B cell (primary cell): Measurements from ENCODE around the gene NPTN. TPM values are rescaled to one million over a fixed set of nuclear protein-coding genes. Genes with fewer than 3 reads are reported as not detected.

Experiments used
- ATAC-seq: fragments of 200-7000 bp; cut with Tn5 transposase; one replicate; pipeline ENCODE4 v1.10.0; 2021; ENCODE audit warnings: low read depth, mild to moderate bottlenecking, moderate number of reproducible peaks, moderate library complexity
- CTCF ChIA-PET: fragments of 350-600 bp; sonication (Branson Sonifier 250); formaldehyde crosslinking; loops from one replicate; lab custom pipeline; 2021; ENCODE audit warnings: antibody characterized with exemption, inconsistent platforms; lab: Charles Lee
- POLR2A ChIA-PET: fragments of 350-600 bp; sonication (Branson Sonifier 250); formaldehyde crosslinking; loops from one replicate; lab custom pipeline; 2021; ENCODE audit warnings: antibody characterized with exemption; lab: Charles Lee
- DNase-seq: peaks from one replicate; pipeline ENCODE4 v3.0.0; 2013
- H2AFZ ChIP-seq: 2 replicates; pipeline ENCODE4 v1.6.1; 2012; ENCODE audit warnings: mild to moderate bottlenecking, low read depth, low read length; ENCODE audit not compliant: insufficient read depth, poor library complexity, severe bottlenecking
- H3K27ac ChIP-seq, 2 donors: 1 replicate in 1 of 2; 2 replicates in 1 of 2; pipeline ENCODE4 v1.5.1; 2012 to 2013; ENCODE audit warnings: low read length in 2 of 2, mild to moderate bottlenecking in 2 of 2, moderate library complexity in 1 of 2
- H3K27me3 ChIP-seq, 4 experiments: fragments of 200-600 bp in 1 of 4; sonication (generic) in 1 of 4; replicated peaks in 1 of 4; 1 replicate in 2 of 4; 2 replicates in 2 of 4; pipeline versions ENCODE4 v1.6.1 to v1.7.0; 2013 to 2016; ENCODE audit warnings: low read length in 3 of 4, mild to moderate bottlenecking in 2 of 4, mixed read lengths in 1 of 4, moderate library complexity in 1 of 4; ENCODE audit not compliant: insufficient read depth in 4 of 4, control insufficient read depth in 3 of 4; ENCODE audit errors: control extremely low read depth in 1 of 4
- H3K36me3 ChIP-seq, 2 experiments: replicated peaks in 1 of 2; 1 replicate in 1 of 2; 2 replicates in 1 of 2; pipeline versions ENCODE4 v1.6.1 to v1.7.1; 2013; ENCODE audit warnings: low read length in 1 of 2; ENCODE audit not compliant: insufficient read depth in 2 of 2, control insufficient read depth in 1 of 2; ENCODE audit errors: control extremely low read depth in 1 of 2, extremely low read depth in 1 of 2
- H3K4me1 ChIP-seq, 2 donors: fragments of 200-600 bp in 1 of 2; sonication (generic) in 1 of 2; 1 replicate in 1 of 2; 2 replicates in 1 of 2; pipeline versions ENCODE4 v1.5.1 to v1.6.1; 2013 to 2017; ENCODE audit warnings: low read length in 2 of 2; ENCODE audit not compliant: control insufficient read depth in 2 of 2, insufficient read depth in 2 of 2
- H3K4me2 ChIP-seq: replicated peaks from 2 replicates; pipeline ENCODE3; 2012; ENCODE audit warnings: mild to moderate bottlenecking, low read depth, low read length; ENCODE audit not compliant: poor library complexity, severe bottlenecking
- H3K4me3 ChIP-seq, 5 experiments: fragments of 200-600 bp in 1 of 5; sonication (generic) in 1 of 5; 1 replicate in 3 of 5; 2 replicates in 2 of 5; pipeline versions ENCODE4 v1.5.1 to v1.7.0; 2011 to 2016; ENCODE audit warnings: low read length in 4 of 5, mild to moderate bottlenecking in 4 of 5, low read depth in 2 of 5, control low read depth in 1 of 5, moderate library complexity in 1 of 5; ENCODE audit not compliant: insufficient read depth in 1 of 5; ENCODE audit errors: control extremely low read depth in 1 of 5, extremely low read depth in 1 of 5
- H3K79me2 ChIP-seq: fragments of 200-600 bp; sonication (generic); one replicate; pipeline ENCODE4 v1.6.0; 2016; ENCODE audit warnings: low read length; ENCODE audit not compliant: control insufficient read depth, insufficient read depth
- H3K9ac ChIP-seq: fragments of 200-600 bp; sonication (generic); 2 replicates; pipeline ENCODE4 v1.6.1; 2017; ENCODE audit warnings: mild to moderate bottlenecking, low read length, moderate library complexity
- H3K9me3 ChIP-seq, 3 donors: one replicate each; pipeline versions ENCODE4 v1.6.1 to v1.7.1; 2013; ENCODE audit warnings: low read length in 2 of 3; ENCODE audit not compliant: control insufficient read depth in 2 of 3, insufficient read depth in 1 of 3; ENCODE audit errors: control extremely low read depth in 1 of 3
- H4K20me1 ChIP-seq: 2 replicates; pipeline ENCODE4 v1.6.0; 2012; ENCODE audit warnings: mild to moderate bottlenecking, low read length; ENCODE audit not compliant: insufficient read depth, control insufficient read depth, poor library complexity, severe bottlenecking
- H3K27ac Mint-ChIP-seq: one replicate; pipeline ENCODE4 v1.8.0; 2021; ENCODE audit warnings: mixed read lengths
- H3K27me3 Mint-ChIP-seq: one replicate; pipeline ENCODE4 v1.8.0; 2021; ENCODE audit warnings: mixed read lengths
- H3K4me1 Mint-ChIP-seq: one replicate; pipeline ENCODE4 v1.8.0; 2021; ENCODE audit warnings: mixed read lengths
- H3K4me3 Mint-ChIP-seq: one replicate; pipeline ENCODE4 v1.8.0; 2021; ENCODE audit warnings: mixed read lengths
- H3K9me3 Mint-ChIP-seq: one replicate; pipeline ENCODE4 v1.8.0; 2022; ENCODE audit warnings: mixed read lengths; ENCODE audit not compliant: insufficient read depth
- CTCF ChIP-seq: fragments of 200-600 bp; IDR thresholded peaks from one replicate; pipeline ENCODE4 v1.8.0; 2022; ENCODE audit warnings: antibody characterized with exemption, mild to moderate bottlenecking
- EZH2 ChIP-seq: IDR thresholded peaks from 2 replicates; pipeline ENCODE4 v1.6.1; 2012; ENCODE audit warnings: borderline replicate concordance, low read depth, mild to moderate bottlenecking, moderate library complexity, low read length; ENCODE audit not compliant: insufficient read depth, poor library complexity, severe bottlenecking
- WGBS: methylation state at CpG from one replicate; pipeline ENCODE4 v1.1.5; 2013; ENCODE audit warnings: missing lambda C conversion rate; ENCODE audit not compliant: insufficient coverage; 5-methylcytosine and 5-hydroxymethylcytosine counted together
- intact Hi-C: fragments of 100-400 bp; cut with micrococcal nuclease; formaldehyde crosslinking; loops from one replicate; pipeline ENCODE4 v1.10.0; 2022
- polyA plus RNA-seq: library from polyadenylated mRNA; depleted of rRNA; stranded (reverse); fragments of >200 nt; gene quantifications from 2 replicates; pipeline ENCODE4 v1.2.3, GENCODE V29; 2012
- total RNA-seq, 2 donors: library from RNA; stranded (reverse); fragments of 120-200 nt in 1 of 2; gene quantifications; 1 replicate in 1 of 2; 2 replicates in 1 of 2; pipeline versions ENCODE4 v1.2.3 to v1.2.4, GENCODE V29; 2013 to 2022

The NPTN gene
- total and polyA plus RNA-seq, 2 donors (not counting 1 experiment from before 2014, with no cell fraction given): 23.5 to 40.5 TPM

- Histone ChIP-seq H3K79me2 (no peaks in the 10 kb centered on the region), H3K36me3 (no peaks in the 10 kb centered on the region), H4K20me1 (no peaks in the 10 kb centered on the region), H3K4me1 (no peaks in the 10 kb centered on the region), H3K9me3 (peaks cover 0 to 2% (median 0%) of the 10 kb centered on the region in 3 donors), H3K9ac (no peak overlapping the region), H3K27me3 (peaks cover 0 to 2% (median 0%) of the 10 kb centered on the region in 4 experiments), H3K4me2 (no peak overlapping the region), H2AFZ (no peak overlapping the region), H3K27ac (no peak overlapping the region), H3K4me3 (no peak overlapping the region)
- ChIA-PET CTCF (no interaction called here), POLR2A (no interaction called here)
- DNase-seq (no peak), ATAC-seq (no peak)
- Mint-ChIP-seq H3K4me3 (no peak overlapping the region), H3K27me3 (peaks cover 34% of the 10 kb centered on the region), H3K9me3 (peaks cover 6% of the 10 kb centered on the region), H3K4me1 (no peaks in the 10 kb centered on the region), H3K27ac (no peak overlapping the region)
- WGBS: no CpG with 5 or more reads among the region's 2 CpGs
- intact Hi-C loops: no loop called here
- TF ChIP-seq EZH2 (no peak), CTCF (no peak)
Observed at GRCh38 chr15:73655724-73656123, 22.5 kb upstream of the NPTN start.

GRCh38 chr15:73654659-73655058 lies 21.5 kb upstream of the NPTN start:
- no peak overlapping the region for H3K27ac ChIP-seq
- no peaks in the 10 kb centered on the region for H4K20me1 ChIP-seq
- peaks cover 0 to 2% (median 0%) of the 10 kb centered on the region in 3 donors for H3K9me3 ChIP-seq
- H3K4me2 ChIP-seq: no peak overlapping the region
- no peak overlapping the region for H3K4me3 ChIP-seq
- no CpG with 5 or more reads among the region's 3 CpGs for WGBS
- DNase-seq (no peak), ATAC-seq (no peak)
- H3K4me1 ChIP-seq: no peaks in the 10 kb centered on the region
- CTCF ChIA-PET: no interaction called here
- H3K4me1 Mint-ChIP-seq: no peaks in the 10 kb centered on the region
- intact Hi-C loops: no loop called here
- no peak overlapping the region for H3K27ac Mint-ChIP-seq
- POLR2A ChIA-PET: no interaction called here
- TF ChIP-seq CTCF (no peak), EZH2 (no peak)
- peaks cover 0 to 2% (median 0%) of the 10 kb centered on the region in 4 experiments for H3K27me3 ChIP-seq
- H2AFZ ChIP-seq: no peak overlapping the region
- H3K9ac ChIP-seq: no peak overlapping the region
- no peak overlapping the region for H3K4me3 Mint-ChIP-seq
- no peaks in the 10 kb centered on the region for H3K79me2 ChIP-seq
- H3K27me3 Mint-ChIP-seq: peaks cover 33% of the 10 kb centered on the region
- H3K9me3 Mint-ChIP-seq: peaks cover 6% of the 10 kb centered on the region
- H3K36me3 ChIP-seq: no peaks in the 10 kb centered on the region
